SJCRH30 (cell line): Measurements from ENCODE around the gene GRAMD1B. TPM values are rescaled to one million over a fixed set of nuclear protein-coding genes. Genes with fewer than 3 reads are reported as not detected.

Experiments
- DNase-seq, 2 experiments: peaks; one replicate each; pipeline ENCODE4 v3.0.0-alpha.2; 2015 to 2020
- H3K27ac ChIP-seq: fragments of 250-450 bp; sonication (Bioruptor Pico); 2 replicates; pipeline ENCODE4 v1.5.1; 2020; ENCODE audit warnings: mild to moderate bottlenecking, moderate library complexity
- H3K27me3 ChIP-seq: fragments of 250-450 bp; sonication (Bioruptor Pico); 2 replicates; pipeline ENCODE4 v1.5.1; 2020; ENCODE audit warnings: mild to moderate bottlenecking, moderate library complexity
- H3K36me3 ChIP-seq: fragments of 250-450 bp; sonication (Bioruptor Pico); 2 replicates; pipeline ENCODE4 v1.5.1; 2020; ENCODE audit warnings: mild to moderate bottlenecking, moderate library complexity
- H3K4me1 ChIP-seq: fragments of 250-450 bp; sonication (Bioruptor Pico); 2 replicates; pipeline ENCODE4 v1.5.1; 2020; ENCODE audit warnings: mild to moderate bottlenecking, moderate library complexity
- H3K4me3 ChIP-seq: fragments of 250-450 bp; sonication (Bioruptor Pico); 2 replicates; pipeline ENCODE4 v1.5.1; 2020; ENCODE audit warnings: mild to moderate bottlenecking, moderate library complexity
- H3K9me3 ChIP-seq: fragments of 250-450 bp; sonication (Bioruptor Pico); replicated peaks from 2 replicates; pipeline ENCODE4 v1.5.1; 2020; ENCODE audit warnings: mild to moderate bottlenecking, moderate library complexity
- total RNA-seq: library from RNA; depleted of rRNA; stranded (reverse); fragments of >200 nt; shearing (Covaris generic); gene quantifications from 2 replicates; pipeline ENCODE4 v1.2.3, GENCODE V29; 2014

The GRAMD1B gene
- total RNA-seq, 1 experiment from 2014 or later = 22.9 TPM

GRCh38 chr11:123472236-123472935 is 42.3 kb downstream of the GRAMD1B start:
- H3K36me3 ChIP-seq = no peaks in the 10 kb centered on the region
- H3K4me3 ChIP-seq = no peak overlapping the region
- H3K27ac ChIP-seq = no peak overlapping the region
- peaks cover 18% of the 10 kb centered on the region for H3K4me1 ChIP-seq
- DNase-seq = no peak
- H3K27me3 ChIP-seq = no peaks in the 10 kb centered on the region
- H3K9me3 ChIP-seq = no peaks in the 10 kb centered on the region

- H3K4me3 ChIP-seq = no peak overlapping the region
- H3K27me3 ChIP-seq = no peaks in the 10 kb centered on the region
- H3K27ac ChIP-seq = no peak overlapping the region
- H3K9me3 ChIP-seq = no peaks in the 10 kb centered on the region
- H3K4me1 ChIP-seq = peaks cover 18% of the 10 kb centered on the region
- no peaks in the 10 kb centered on the region for H3K36me3 ChIP-seq
- DNase-seq = no peak
These were observed 44.0 kb downstream of the GRAMD1B start for GRCh38 chr11:123473941-123474677.

GRCh38 chr11:123474994-123475393 is 44.9 kb downstream of the GRAMD1B start:
- H3K4me1 ChIP-seq = peaks cover 18% of the 10 kb centered on the region
- no peaks in the 10 kb centered on the region for H3K36me3 ChIP-seq
- no peaks in the 10 kb centered on the region for H3K27me3 ChIP-seq
- H3K9me3 ChIP-seq = no peaks in the 10 kb centered on the region
- no peak overlapping the region for H3K27ac ChIP-seq
- H3K4me3 ChIP-seq = no peak overlapping the region
- no peak for DNase-seq

- Histone ChIP-seq H3K27ac (no peak overlapping the region), H3K9me3 (no peaks in the 10 kb centered on the region), H3K36me3 (no peaks in the 10 kb centered on the region), H3K4me1 (peaks cover 18% of the 10 kb centered on the region), H3K27me3 (no peaks in the 10 kb centered on the region), H3K4me3 (no peak overlapping the region)
- DNase-seq = peak; percentile 25 to 63
These were observed 45.4 kb downstream of the GRAMD1B start for GRCh38 chr11:123475469-123475868.

GRCh38 chr11:123477205-123477907 is 47.3 kb downstream of the GRAMD1B start:
- Histone ChIP-seq H3K27me3 (no peaks in the 10 kb centered on the region), H3K4me3 (no peak overlapping the region), H3K27ac (no peak overlapping the region), H3K4me1 (peaks cover 18% of the 10 kb centered on the region), H3K36me3 (no peaks in the 10 kb centered on the region), H3K9me3 (no peaks in the 10 kb centered on the region)
- no peak for DNase-seq

GRCh38 chr11:123478352-123478987 is 48.4 kb downstream of the GRAMD1B start:
- peak; percentile 44 to 78 for DNase-seq
- Histone ChIP-seq H3K36me3 (no peaks in the 10 kb centered on the region), H3K4me1 (peaks cover 18% of the 10 kb centered on the region), H3K27ac (no peak overlapping the region), H3K27me3 (no peaks in the 10 kb centered on the region), H3K9me3 (no peaks in the 10 kb centered on the region), H3K4me3 (no peak overlapping the region)

GRCh38 chr11:123479048-123479837 is 49.2 kb downstream of the GRAMD1B start:
- no peak for DNase-seq
- Histone ChIP-seq H3K9me3 (no peaks in the 10 kb centered on the region), H3K4me1 (peaks cover 12% of the 10 kb centered on the region), H3K36me3 (no peaks in the 10 kb centered on the region), H3K4me3 (no peak overlapping the region), H3K27ac (no peak overlapping the region), H3K27me3 (no peaks in the 10 kb centered on the region)

GRCh38 chr11:123480290-123480815 is 50.3 kb downstream of the GRAMD1B start:
- Histone ChIP-seq H3K27ac (no peak overlapping the region), H3K4me3 (no peak overlapping the region), H3K4me1 (0 out of 2 replicates have a peak, but pooled peaks cover 3% of the 10 kb centered on the region), H3K9me3 (no peaks in the 10 kb centered on the region), H3K27me3 (no peaks in the 10 kb centered on the region), H3K36me3 (no peaks in the 10 kb centered on the region)
- DNase-seq = no peak

GRCh38 chr11:123480882-123481281 is 50.8 kb downstream of the GRAMD1B start:
- no peak overlapping the region for H3K27ac ChIP-seq
- no peak for DNase-seq
- no peak overlapping the region for H3K4me3 ChIP-seq
- H3K9me3 ChIP-seq = no peaks in the 10 kb centered on the region
- H3K4me1 ChIP-seq = no peaks in the 10 kb centered on the region
- no peaks in the 10 kb centered on the region for H3K36me3 ChIP-seq
- no peaks in the 10 kb centered on the region for H3K27me3 ChIP-seq

- Histone ChIP-seq H3K4me1 (no peaks in the 10 kb centered on the region), H3K9me3 (no peaks in the 10 kb centered on the region), H3K4me3 (no peak overlapping the region), H3K27ac (no peak overlapping the region), H3K36me3 (no peaks in the 10 kb centered on the region), H3K27me3 (no peaks in the 10 kb centered on the region)
- no peak for DNase-seq
These were observed 51.6 kb downstream of the GRAMD1B start for GRCh38 chr11:123481640-123482039.

GRCh38 chr11:123482218-123482617 is 52.1 kb downstream of the GRAMD1B start:
- Histone ChIP-seq H3K27ac (no peak overlapping the region), H3K27me3 (no peaks in the 10 kb centered on the region), H3K4me3 (no peak overlapping the region), H3K4me1 (no peaks in the 10 kb centered on the region), H3K36me3 (no peaks in the 10 kb centered on the region), H3K9me3 (no peaks in the 10 kb centered on the region)
- no peak for DNase-seq

- no peaks in the 10 kb centered on the region for H3K36me3 ChIP-seq
- H3K27me3 ChIP-seq = no peaks in the 10 kb centered on the region
- H3K27ac ChIP-seq = no peak overlapping the region
- H3K4me1 ChIP-seq = no peaks in the 10 kb centered on the region
- DNase-seq = no peak
- no peaks in the 10 kb centered on the region for H3K9me3 ChIP-seq
- H3K4me3 ChIP-seq = no peak overlapping the region
These were observed 53.0 kb downstream of the GRAMD1B start for GRCh38 chr11:123483058-123483457.

GRCh38 chr11:123483466-123483865 is 53.4 kb downstream of the GRAMD1B start:
- no peak for DNase-seq
- Histone ChIP-seq H3K27me3 (no peaks in the 10 kb centered on the region), H3K27ac (no peak overlapping the region), H3K9me3 (no peaks in the 10 kb centered on the region), H3K36me3 (no peaks in the 10 kb centered on the region), H3K4me1 (no peaks in the 10 kb centered on the region), H3K4me3 (no peak overlapping the region)

- no peak for DNase-seq
- no peaks in the 10 kb centered on the region for H3K4me1 ChIP-seq
- no peaks in the 10 kb centered on the region for H3K27me3 ChIP-seq
- H3K4me3 ChIP-seq = no peak overlapping the region
- no peaks in the 10 kb centered on the region for H3K36me3 ChIP-seq
- H3K27ac ChIP-seq = no peak overlapping the region
- no peaks in the 10 kb centered on the region for H3K9me3 ChIP-seq
These were observed 54.4 kb downstream of the GRAMD1B start for GRCh38 chr11:123484448-123484847.
